Mammary microvascular endothelial cell (primary cell): Measurements from ENCODE around the gene NTSR2. TPM values are rescaled to one million over a fixed set of nuclear protein-coding genes. Genes with fewer than 3 reads are reported as not detected.

Source experiments
- total RNA-seq: library from RNA; depleted of rRNA; stranded (reverse); fragments of >200 nt; gene quantifications from 2 replicates; pipeline ENCODE4 v1.2.3, GENCODE V29; 2015

The NTSR2 gene, protein sequence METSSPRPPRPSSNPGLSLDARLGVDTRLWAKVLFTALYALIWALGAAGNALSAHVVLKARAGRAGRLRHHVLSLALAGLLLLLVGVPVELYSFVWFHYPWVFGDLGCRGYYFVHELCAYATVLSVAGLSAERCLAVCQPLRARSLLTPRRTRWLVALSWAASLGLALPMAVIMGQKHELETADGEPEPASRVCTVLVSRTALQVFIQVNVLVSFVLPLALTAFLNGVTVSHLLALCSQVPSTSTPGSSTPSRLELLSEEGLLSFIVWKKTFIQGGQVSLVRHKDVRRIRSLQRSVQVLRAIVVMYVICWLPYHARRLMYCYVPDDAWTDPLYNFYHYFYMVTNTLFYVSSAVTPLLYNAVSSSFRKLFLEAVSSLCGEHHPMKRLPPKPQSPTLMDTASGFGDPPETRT
- total RNA-seq = not detected in 2 replicates

GRCh38 chr2:11669454-11670291 is at the start of gene NTSR2:
TSS of gene NTSR2 (minus strand) at chr2:11670195. CDS start at chr2:11670129, 66 bp downstream.

Other genes with a start within 250 kb of the NTSR2 start
- gene E2F6, start 204.0 kb downstream of the NTSR2 start, total RNA-seq = 12.1 and 12.3 TPM in 2 replicates
- 0.13 and 0.34 TPM in 2 replicates for gene GREB1, start 136.2 kb downstream of the NTSR2 start, total RNA-seq
- gene LPIN1, start 76.4 kb upstream of the NTSR2 start, total RNA-seq = 27.6 and 29.9 TPM in 2 replicates